ENCODE results near the gene EEA1. TPM values are rescaled to one million over a fixed set of nuclear protein-coding genes. Genes with fewer than 3 reads are reported as not detected.

EEA1 gene
- polyA plus RNA-seq, 1 donor from 2014 or later, result 5.6 TPM

DNA sequence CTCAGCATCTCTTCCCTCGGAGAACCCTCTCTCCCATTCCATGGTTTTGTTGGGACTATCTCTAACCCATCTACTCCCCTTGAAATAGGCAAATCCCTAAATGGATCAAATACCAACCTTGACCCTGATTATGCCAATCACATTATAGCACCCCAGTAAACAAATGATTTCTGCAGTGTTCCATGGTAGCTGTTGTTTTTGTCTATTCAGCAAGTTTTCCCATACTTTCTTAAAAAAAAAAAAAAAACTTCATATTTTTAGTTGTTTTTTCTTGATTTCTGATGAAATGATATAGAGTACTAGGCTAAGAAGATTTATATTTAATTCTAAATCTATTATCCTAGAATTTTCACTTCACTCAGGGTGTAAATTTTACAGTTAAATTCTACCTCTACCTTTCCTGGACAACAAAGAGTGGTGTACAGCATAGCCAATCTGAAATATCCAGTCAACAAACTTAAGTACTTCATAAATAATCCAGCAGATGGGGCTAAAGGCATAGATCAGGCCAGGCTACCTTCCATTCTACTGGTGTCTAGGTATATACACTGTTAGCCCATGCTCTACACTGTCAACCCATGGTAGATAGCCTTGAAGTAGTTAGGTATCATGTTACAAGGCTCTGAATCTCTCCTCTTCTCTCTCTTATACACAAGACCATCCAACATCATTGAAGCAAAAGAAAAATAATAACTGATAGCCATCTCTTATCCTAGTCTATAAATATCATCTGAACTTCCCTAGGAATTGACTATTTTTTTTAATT is 144.1 kb downstream of the EEA1 start:
- no peaks in the 10 kb centered on the region for H4K20me1 ChIP-seq (ENCODE audit: insufficient read depth)
- no peaks in the 10 kb centered on the region for H3K9me2 ChIP-seq (ENCODE audit: insufficient read depth, low read length)
- no peaks in the 10 kb centered on the region for H3K27me3 ChIP-seq (ENCODE audit: insufficient read depth, low read depth, low read length)
- H3K27ac ChIP-seq (ENCODE audit: low read length), result no peak overlapping the region
- H3K4me3 ChIP-seq (ENCODE audit: low read length), result no peak overlapping the region
- H3K9me3 ChIP-seq (ENCODE audit: low read length), result no peaks in the 10 kb centered on the region
- no peak for TF ChIP-seq TAF1 (IDR thresholded peaks at IDR 0.05; ENCODE audit: low read depth)
- peak; percentile 79 for TF ChIP-seq RAD21 (conservative IDR thresholded peaks at IDR 0.05)
- TF ChIP-seq MXI1 (conservative IDR thresholded peaks at IDR 0.05; ENCODE audit: poor library complexity, severe bottlenecking), result no peak
- no peak for TF ChIP-seq POLR2AphosphoS5 (IDR thresholded peaks at IDR 0.05)
- TF ChIP-seq, protein P1, sequence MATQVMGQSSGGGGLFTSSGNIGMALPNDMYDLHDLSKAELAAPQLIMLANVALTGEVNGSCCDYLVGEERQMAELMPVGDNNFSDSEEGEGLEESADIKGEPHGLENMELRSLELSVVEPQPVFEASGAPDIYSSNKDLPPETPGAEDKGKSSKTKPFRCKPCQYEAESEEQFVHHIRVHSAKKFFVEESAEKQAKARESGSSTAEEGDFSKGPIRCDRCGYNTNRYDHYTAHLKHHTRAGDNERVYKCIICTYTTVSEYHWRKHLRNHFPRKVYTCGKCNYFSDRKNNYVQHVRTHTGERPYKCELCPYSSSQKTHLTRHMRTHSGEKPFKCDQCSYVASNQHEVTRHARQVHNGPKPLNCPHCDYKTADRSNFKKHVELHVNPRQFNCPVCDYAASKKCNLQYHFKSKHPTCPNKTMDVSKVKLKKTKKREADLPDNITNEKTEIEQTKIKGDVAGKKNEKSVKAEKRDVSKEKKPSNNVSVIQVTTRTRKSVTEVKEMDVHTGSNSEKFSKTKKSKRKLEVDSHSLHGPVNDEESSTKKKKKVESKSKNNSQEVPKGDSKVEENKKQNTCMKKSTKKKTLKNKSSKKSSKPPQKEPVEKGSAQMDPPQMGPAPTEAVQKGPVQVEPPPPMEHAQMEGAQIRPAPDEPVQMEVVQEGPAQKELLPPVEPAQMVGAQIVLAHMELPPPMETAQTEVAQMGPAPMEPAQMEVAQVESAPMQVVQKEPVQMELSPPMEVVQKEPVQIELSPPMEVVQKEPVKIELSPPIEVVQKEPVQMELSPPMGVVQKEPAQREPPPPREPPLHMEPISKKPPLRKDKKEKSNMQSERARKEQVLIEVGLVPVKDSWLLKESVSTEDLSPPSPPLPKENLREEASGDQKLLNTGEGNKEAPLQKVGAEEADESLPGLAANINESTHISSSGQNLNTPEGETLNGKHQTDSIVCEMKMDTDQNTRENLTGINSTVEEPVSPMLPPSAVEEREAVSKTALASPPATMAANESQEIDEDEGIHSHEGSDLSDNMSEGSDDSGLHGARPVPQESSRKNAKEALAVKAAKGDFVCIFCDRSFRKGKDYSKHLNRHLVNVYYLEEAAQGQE (IDR thresholded peaks at IDR 0.05; ENCODE audit: borderline replicate concordance), result no peak
- peak; percentile 76 for TF ChIP-seq SMC3 (conservative IDR thresholded peaks at IDR 0.05; ENCODE audit: poor library complexity)
- no peak for TF ChIP-seq EZH2 (IDR thresholded peaks at IDR 0.05; ENCODE audit: borderline replicate concordance, insufficient read depth, low read length, poor library complexity, severe bottlenecking)
- TF ChIP-seq, protein P2, sequence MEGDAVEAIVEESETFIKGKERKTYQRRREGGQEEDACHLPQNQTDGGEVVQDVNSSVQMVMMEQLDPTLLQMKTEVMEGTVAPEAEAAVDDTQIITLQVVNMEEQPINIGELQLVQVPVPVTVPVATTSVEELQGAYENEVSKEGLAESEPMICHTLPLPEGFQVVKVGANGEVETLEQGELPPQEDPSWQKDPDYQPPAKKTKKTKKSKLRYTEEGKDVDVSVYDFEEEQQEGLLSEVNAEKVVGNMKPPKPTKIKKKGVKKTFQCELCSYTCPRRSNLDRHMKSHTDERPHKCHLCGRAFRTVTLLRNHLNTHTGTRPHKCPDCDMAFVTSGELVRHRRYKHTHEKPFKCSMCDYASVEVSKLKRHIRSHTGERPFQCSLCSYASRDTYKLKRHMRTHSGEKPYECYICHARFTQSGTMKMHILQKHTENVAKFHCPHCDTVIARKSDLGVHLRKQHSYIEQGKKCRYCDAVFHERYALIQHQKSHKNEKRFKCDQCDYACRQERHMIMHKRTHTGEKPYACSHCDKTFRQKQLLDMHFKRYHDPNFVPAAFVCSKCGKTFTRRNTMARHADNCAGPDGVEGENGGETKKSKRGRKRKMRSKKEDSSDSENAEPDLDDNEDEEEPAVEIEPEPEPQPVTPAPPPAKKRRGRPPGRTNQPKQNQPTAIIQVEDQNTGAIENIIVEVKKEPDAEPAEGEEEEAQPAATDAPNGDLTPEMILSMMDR (IDR thresholded peaks at IDR 0.05; ENCODE audit: poor library complexity, severe bottlenecking), result peak; percentile 71
- TF ChIP-seq EP300 (conservative IDR thresholded peaks at IDR 0.05; ENCODE audit: poor library complexity, severe bottlenecking), result no peak
- H3K9ac ChIP-seq (ENCODE audit: low read length), result no peak overlapping the region
- no peaks in the 10 kb centered on the region for H3K79me2 ChIP-seq (replicated peaks; ENCODE audit: insufficient read depth, low read length)
- H3F3A ChIP-seq (ENCODE audit: insufficient read depth, low read length, poor library complexity, severe bottlenecking), result no peaks in the 10 kb centered on the region
- no peaks in the 10 kb centered on the region for H3K36me3 ChIP-seq (ENCODE audit: insufficient read depth, low read length)
- no peak overlapping the region for H2AFZ ChIP-seq (ENCODE audit: low read depth, low read length)
- H3K4me2 ChIP-seq (ENCODE audit: low read length), result no peak overlapping the region

DNA sequence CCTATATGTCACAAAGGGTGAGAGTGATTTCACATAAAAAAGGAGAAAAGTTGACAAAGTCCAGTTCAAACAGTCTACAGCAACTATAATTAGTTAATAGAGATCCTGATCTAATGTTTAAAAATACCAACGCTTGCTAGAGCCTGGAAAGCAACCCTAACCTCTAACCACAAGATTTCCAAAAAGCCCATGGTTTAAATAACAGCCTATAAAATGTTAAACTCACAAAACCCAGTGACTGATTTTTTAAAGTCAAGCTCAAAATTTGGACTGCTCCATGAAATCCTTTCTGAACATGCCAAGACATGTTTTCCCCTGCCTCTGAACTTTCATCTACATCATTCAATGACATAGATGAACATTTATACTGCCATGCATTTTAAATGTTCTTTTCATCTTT is 144.7 kb downstream of the EEA1 start:
- H3K4me3 ChIP-seq (ENCODE audit: low read length), result no peak overlapping the region
- H3F3A ChIP-seq (ENCODE audit: insufficient read depth, low read length, poor library complexity, severe bottlenecking), result no peaks in the 10 kb centered on the region
- H4K20me1 ChIP-seq (ENCODE audit: insufficient read depth), result no peaks in the 10 kb centered on the region
- no peaks in the 10 kb centered on the region for H3K79me2 ChIP-seq (replicated peaks; ENCODE audit: insufficient read depth, low read length)
- H3K36me3 ChIP-seq (ENCODE audit: insufficient read depth, low read length), result no peaks in the 10 kb centered on the region
- no peak for TF ChIP-seq POLR2AphosphoS5 (IDR thresholded peaks at IDR 0.05)
- TF ChIP-seq TAF1 (IDR thresholded peaks at IDR 0.05; ENCODE audit: low read depth), result no peak
- TF ChIP-seq, protein P2 (IDR thresholded peaks at IDR 0.05; ENCODE audit: poor library complexity, severe bottlenecking), result no peak
- TF ChIP-seq, protein P1 (IDR thresholded peaks at IDR 0.05; ENCODE audit: borderline replicate concordance), result no peak
- H3K27me3 ChIP-seq (ENCODE audit: insufficient read depth, low read depth, low read length), result no peaks in the 10 kb centered on the region
- H3K9me2 ChIP-seq (ENCODE audit: insufficient read depth, low read length), result no peaks in the 10 kb centered on the region
- no peak overlapping the region for H3K9ac ChIP-seq (ENCODE audit: low read length)
- no peaks in the 10 kb centered on the region for H3K9me3 ChIP-seq (ENCODE audit: low read length)
- H3K27ac ChIP-seq (ENCODE audit: low read length), result no peak overlapping the region
- no peak overlapping the region for H2AFZ ChIP-seq (ENCODE audit: low read depth, low read length)
- H3K4me2 ChIP-seq (ENCODE audit: low read length), result no peak overlapping the region

Measured in neural cell (in vitro differentiated cells).